Smooth muscle cell (in vitro differentiated cells): ENCODE results near the gene GRK1. TPM values are rescaled to one million over a fixed set of nuclear protein-coding genes. Genes with fewer than 3 reads are reported as not detected.

Experiments
- DNase-seq: peaks from one replicate; lab custom pipeline; 2025; ENCODE audit not compliant: unreplicated experiment; lab: John Stamatoyannopoulos, UW
- H2AFZ ChIP-seq: fragments of 200-600 bp; sonication (generic); 2 replicates; pipeline ENCODE4 v1.6.0; 2016; ENCODE audit warnings: antibody characterized with exemption, low read depth, mild to moderate bottlenecking
- H3F3A ChIP-seq: fragments of 200-600 bp; sonication (generic); 2 replicates; pipeline ENCODE4 v1.6.0; 2017; ENCODE audit warnings: antibody characterized with exemption, low read depth
- H3K27ac ChIP-seq: fragments of 200-600 bp; sonication (generic); 2 replicates; pipeline ENCODE4 v1.5.1; 2016; ENCODE audit warnings: low read depth, mild to moderate bottlenecking
- H3K27me3 ChIP-seq: fragments of 200-600 bp; sonication (generic); 2 replicates; pipeline ENCODE4 v1.6.1; 2016; ENCODE audit warnings: low read depth, mild to moderate bottlenecking
- H3K36me3 ChIP-seq: fragments of 200-600 bp; sonication (generic); 2 replicates; pipeline ENCODE4 v1.5.1; 2016; ENCODE audit warnings: low read depth
- H3K4me1 ChIP-seq: fragments of 200-600 bp; sonication (generic); 2 replicates; pipeline ENCODE4 v1.5.1; 2016; ENCODE audit warnings: low read depth
- H3K4me2 ChIP-seq: fragments of 200-600 bp; sonication (generic); 2 replicates; pipeline ENCODE4 v1.6.0; 2016; ENCODE audit warnings: mild to moderate bottlenecking
- H3K4me3 ChIP-seq: fragments of 200-600 bp; sonication (generic); 2 replicates; pipeline ENCODE4 v1.5.1; 2016; ENCODE audit warnings: mild to moderate bottlenecking
- H3K79me2 ChIP-seq: fragments of 200-600 bp; sonication (generic); 2 replicates; pipeline ENCODE4 v1.6.0; 2016; ENCODE audit warnings: low read depth, mild to moderate bottlenecking
- H3K9ac ChIP-seq: fragments of 200-600 bp; sonication (generic); 2 replicates; pipeline ENCODE4 v1.6.0; 2016; ENCODE audit warnings: low read depth
- H3K9me3 ChIP-seq: fragments of 200-600 bp; sonication (generic); replicated peaks from 2 replicates; pipeline ENCODE4 v1.5.1; 2016; ENCODE audit warnings: low read depth
- H4K20me1 ChIP-seq: fragments of 200-600 bp; sonication (generic); 2 replicates; pipeline ENCODE4 v1.6.0; 2016; ENCODE audit warnings: low read depth
- CTCF ChIP-seq: fragments of 200-600 bp; sonication (generic); IDR thresholded peaks from 2 replicates; pipeline ENCODE4 v1.5.1; 2017; ENCODE audit warnings: borderline replicate concordance, mild to moderate bottlenecking, antibody characterized with exemption; ENCODE audit not compliant: insufficient read depth, poor library complexity, severe bottlenecking
- WGBS: methylation state at CpG from one replicate; pipeline ENCODE4 v1.1.7; 2016; ENCODE audit warnings: low lambda C conversion rate; 5-methylcytosine and 5-hydroxymethylcytosine counted together
- polyA plus RNA-seq: library from polyadenylated mRNA; unstranded; fragments of >200 nt; fragmentation: Nextera tagmentation; extraction: Ambion mirVana; gene quantifications from 2 replicates; pipeline ENCODE4 v1.2.1, GENCODE V29; 2016
- total RNA-seq: library from RNA; depleted of rRNA; stranded (reverse); fragments of >200 nt; gene quantifications from 2 replicates; pipeline ENCODE4 v1.2.3, GENCODE V29; 2014

GRK1 gene
- total and polyA plus RNA-seq, 2 experiments from 2014 or later = not detected

- no peak for DNase-seq
- Histone ChIP-seq H3K27me3 (no peaks in the 10 kb centered on the region), H3K4me1 (no peaks in the 10 kb centered on the region), H3K27ac (no peak overlapping the region), H4K20me1 (no peaks in the 10 kb centered on the region), H3K4me2 (no peak overlapping the region), H3K79me2 (no peaks in the 10 kb centered on the region), H3K9me3 (no peaks in the 10 kb centered on the region), H3F3A (no peaks in the 10 kb centered on the region), H2AFZ (no peak overlapping the region), H3K9ac (no peak overlapping the region), H3K4me3 (no peak overlapping the region), H3K36me3 (no peaks in the 10 kb centered on the region)
- no peak for TF ChIP-seq CTCF
- 91% methylated on average over 15 of the region's 15 CpGs for WGBS
Observed at GRCh38 chr13:113655346-113656002, 11.5 kb upstream of the GRK1 start.

- H3K9me3 ChIP-seq = no peaks in the 10 kb centered on the region
- no peak overlapping the region for H3K9ac ChIP-seq
- no peak for DNase-seq
- no peak overlapping the region for H2AFZ ChIP-seq
- no peak overlapping the region for H3K4me2 ChIP-seq
- H3K27ac ChIP-seq = no peak overlapping the region
- 99% methylated on average over 21 of the region's 25 CpGs for WGBS
- H3K4me1 ChIP-seq = no peaks in the 10 kb centered on the region
- no peaks in the 10 kb centered on the region for H3K79me2 ChIP-seq
- H3K27me3 ChIP-seq = no peaks in the 10 kb centered on the region
- no peaks in the 10 kb centered on the region for H4K20me1 ChIP-seq
- H3K36me3 ChIP-seq = no peaks in the 10 kb centered on the region
- no peaks in the 10 kb centered on the region for H3F3A ChIP-seq
- H3K4me3 ChIP-seq = no peak overlapping the region
- no peak for TF ChIP-seq CTCF
Observed at GRCh38 chr13:113656003-113656588, 10.9 kb upstream of the GRK1 start.

- H3K4me2 ChIP-seq = no peak overlapping the region
- no peaks in the 10 kb centered on the region for H3K27me3 ChIP-seq
- no peak overlapping the region for H3K27ac ChIP-seq
- no peaks in the 10 kb centered on the region for H3K36me3 ChIP-seq
- 92% methylated on average over 41 of the region's 42 CpGs for WGBS
- no peaks in the 10 kb centered on the region for H3K79me2 ChIP-seq
- no peak for TF ChIP-seq CTCF
- DNase-seq = no peak
- no peaks in the 10 kb centered on the region for H4K20me1 ChIP-seq
- no peaks in the 10 kb centered on the region for H3K4me1 ChIP-seq
- H2AFZ ChIP-seq = no peak overlapping the region
- H3F3A ChIP-seq = no peaks in the 10 kb centered on the region
- no peak overlapping the region for H3K9ac ChIP-seq
- no peaks in the 10 kb centered on the region for H3K9me3 ChIP-seq
- no peak overlapping the region for H3K4me3 ChIP-seq
Observed at GRCh38 chr13:113656831-113657671, 10.0 kb upstream of the GRK1 start.
